CD4-positive, alpha-beta T cell treated with Interleukin-10 for 1 hour (primary cell): ENCODE results near the gene ACP6.
"Not testable (repeated sequence)": the region's sequence is repeated elsewhere in the genome, so short reads cannot be mapped to it uniquely, and the experiment has no call there.

Source experiments
- DNase-seq: peaks from one replicate; pipeline ENCODE4 v3.0.0-alpha.2; 2020

Gene ACP6

GRCh38 chr1:147618771-147619170 lies 51.6 kb downstream of the ACP6 start:
- DNase-seq: no peak

DNA sequence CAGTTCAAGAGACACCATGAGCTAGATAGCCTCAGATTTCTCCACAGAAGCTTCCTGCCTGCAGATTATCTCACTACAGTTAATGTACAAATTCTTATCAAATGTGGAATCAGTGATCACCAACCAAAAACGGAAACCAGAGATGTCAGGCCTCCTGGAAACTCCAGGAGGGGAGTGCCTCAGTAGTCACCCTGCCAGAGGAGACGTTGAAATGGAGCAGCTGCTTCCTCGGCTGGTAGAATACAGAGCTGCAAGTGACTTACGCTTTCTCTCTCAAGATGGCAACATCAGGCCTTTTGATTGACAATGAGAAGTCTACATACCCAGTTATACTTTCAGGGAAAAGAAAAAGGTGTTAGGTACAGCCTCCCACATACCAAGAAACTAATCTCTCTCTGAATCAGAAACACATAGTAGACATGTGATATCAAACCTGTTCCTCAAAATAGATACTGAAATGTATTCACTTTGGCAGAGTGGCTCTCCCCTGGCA lies 52.2 kb downstream of the ACP6 start:
- DNase-seq: peak; percentile 58

- not testable (repeated sequence) for DNase-seq
Observed at GRCh38 chr1:147614966-147615365, 55.4 kb downstream of the ACP6 start.

- DNase-seq: no peak
Observed at GRCh38 chr1:147613506-147613905, 56.8 kb downstream of the ACP6 start.

DNA sequence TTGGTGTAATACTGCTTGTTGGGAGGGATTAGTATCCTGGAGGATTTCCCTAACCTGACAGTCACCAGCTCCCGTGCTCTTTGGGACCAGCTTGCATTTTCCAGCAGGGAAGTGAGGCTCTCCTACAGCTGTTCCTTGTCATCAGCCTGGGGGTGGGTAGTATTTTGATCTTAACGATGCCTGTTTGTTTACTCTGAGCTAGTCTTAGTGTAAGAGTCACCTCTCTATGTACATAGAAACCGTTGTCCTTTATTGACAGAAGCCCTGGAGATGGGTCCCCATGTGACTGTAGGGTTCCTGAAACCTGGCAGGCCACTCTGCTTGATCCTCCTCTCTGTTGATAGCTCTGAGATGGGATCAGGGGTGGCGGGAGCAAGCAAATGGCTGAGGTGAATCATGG lies 58.0 kb downstream of the ACP6 start:
- DNase-seq: no peak

DNA sequence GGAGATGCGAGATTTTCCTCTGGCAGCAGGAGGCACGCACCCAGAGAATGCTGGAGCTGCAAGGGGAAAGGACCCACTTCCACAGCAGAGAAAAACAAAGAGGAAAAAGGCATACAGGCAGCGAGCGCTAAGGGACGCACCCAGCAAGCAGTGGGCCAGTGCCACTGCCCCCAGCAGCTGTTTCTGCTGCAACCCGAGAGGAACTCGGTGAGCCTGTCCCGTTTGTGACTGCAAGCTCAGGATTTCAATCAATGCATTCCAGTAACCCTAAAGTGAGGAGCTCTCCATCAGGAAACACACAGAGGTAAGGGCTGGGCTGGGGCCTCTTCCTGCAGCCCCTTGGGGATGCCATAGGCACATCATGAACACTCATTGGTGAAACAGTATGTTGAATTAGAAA lies 58.7 kb downstream of the ACP6 start:
- DNase-seq: no peak

DNA sequence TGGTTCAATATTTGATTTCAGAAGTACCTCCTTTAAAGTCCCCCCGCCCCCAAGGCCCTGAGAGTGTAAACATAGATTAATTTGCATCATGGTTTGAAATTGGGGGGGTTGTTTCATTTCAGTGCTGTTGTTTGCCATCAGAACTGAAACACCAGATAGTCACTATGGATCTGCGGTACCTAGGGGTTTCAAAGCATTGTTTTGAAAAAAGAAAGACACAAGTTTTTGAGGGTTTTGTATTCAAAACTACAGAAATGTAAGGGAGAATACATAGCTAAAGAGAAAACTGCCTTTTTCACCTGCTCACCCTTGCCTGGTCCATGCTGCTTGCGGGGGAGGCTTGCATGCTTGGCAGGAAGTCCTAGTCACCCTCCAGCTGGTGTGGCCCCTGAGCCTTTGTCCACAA lies 59.3 kb downstream of the ACP6 start:
- DNase-seq: no peak

DNA sequence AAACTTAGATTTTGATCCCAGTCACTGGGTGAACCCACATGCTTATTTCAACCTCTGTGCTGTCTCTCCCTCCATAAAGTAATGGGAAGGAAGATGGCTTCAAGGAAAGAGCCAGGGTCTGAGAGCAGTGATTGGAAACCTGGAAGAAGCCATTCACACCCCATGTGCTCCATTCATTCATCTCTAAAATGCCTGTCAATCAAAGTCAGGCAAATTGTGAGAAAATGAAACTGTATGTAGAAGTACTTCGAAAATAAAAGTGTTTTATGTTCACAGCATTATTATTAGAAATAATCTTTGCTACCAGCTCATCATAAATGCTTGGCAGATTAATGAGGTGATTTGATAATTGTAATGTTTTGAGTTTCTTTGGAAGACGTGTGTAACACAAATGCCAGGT lies 61.0 kb downstream of the ACP6 start:
- no peak for DNase-seq

GRCh38 chr1:147608596-147608995 lies 61.7 kb downstream of the ACP6 start:
- no peak for DNase-seq

GRCh38 chr1:147605591-147605990 lies 64.7 kb downstream of the ACP6 start:
- no peak for DNase-seq

GRCh38 chr1:147603986-147604385 lies 66.3 kb downstream of the ACP6 start:
- DNase-seq: no peak

GRCh38 chr1:147600119-147601111 lies 69.9 kb downstream of the ACP6 start:
- no peak for DNase-seq

GRCh38 chr1:147599362-147600118 lies 70.8 kb downstream of the ACP6 start:
- peak; percentile 96 for DNase-seq

GRCh38 chr1:147598621-147599361 lies 71.5 kb downstream of the ACP6 start:
- DNase-seq: peak; percentile 27

DNA sequence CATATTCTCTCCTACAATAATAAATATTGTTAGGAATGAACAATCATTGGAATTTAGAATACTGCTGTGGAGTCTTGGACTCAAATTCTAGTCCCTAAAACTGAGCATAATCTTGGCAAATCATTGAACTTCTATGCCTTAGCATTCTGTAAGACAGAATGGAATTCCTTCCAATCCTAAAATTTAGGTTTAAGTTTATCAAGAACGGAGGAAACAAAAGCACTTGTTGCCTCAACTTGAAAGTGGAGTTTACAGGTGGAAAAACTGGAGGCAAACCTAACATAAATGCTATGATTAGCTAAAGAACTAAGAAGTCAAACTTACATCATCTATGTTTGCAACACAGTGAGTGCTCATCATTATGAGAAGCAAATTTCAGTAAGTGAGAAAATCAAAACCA lies 73.3 kb downstream of the ACP6 start:
- DNase-seq: no peak
